HepG2 (cell line): ENCODE measurements around the gene C12orf60. TPM values are rescaled to one million over a fixed set of nuclear protein-coding genes. Genes with fewer than 3 reads are reported as not detected.

Source experiments
- HNRNPUL1 ChIP-seq: fragments of 200-400 bp; formaldehyde crosslinking; IDR thresholded peaks from 2 replicates; pipeline ENCODE4 v1.6.1; 2017; ENCODE audit warnings: low read depth, mild to moderate bottlenecking, low read length, moderate library complexity
- JUND ChIP-seq: sonication (generic); formaldehyde crosslinking; IDR thresholded peaks from 2 replicates; pipeline ENCODE4 v1.8.0; 2022; ENCODE audit warnings: mild to moderate bottlenecking, missing genetic modification reagents
- KMT2B ChIP-seq: IDR thresholded peaks from 2 replicates; pipeline ENCODE4 v1.6.1; 2016; ENCODE audit warnings: missing genetic modification reagents, missing compliant biosample characterization
- MED1 ChIP-seq: sonication (generic); formaldehyde crosslinking; IDR thresholded peaks from 2 replicates; pipeline ENCODE4 v1.4.0; 2020; ENCODE audit warnings: missing genetic modification reagents
- NFATC3 ChIP-seq: sonication (generic); formaldehyde crosslinking; IDR thresholded peaks from 2 replicates; pipeline ENCODE4 v1.5.1; 2020; ENCODE audit warnings: mild to moderate bottlenecking, missing genetic modification reagents
- SIX1 ChIP-seq: sonication (generic); formaldehyde crosslinking; IDR thresholded peaks from 2 replicates; pipeline ENCODE4 v1.4.0; 2020; ENCODE audit warnings: missing genetic modification reagents, borderline replicate concordance
- SMARCE1 ChIP-seq: fragments of 450-650 bp; IDR thresholded peaks from 2 replicates; pipeline ENCODE4 v1.6.1; 2017; ENCODE audit warnings: borderline replicate concordance
- YEATS2 ChIP-seq: sonication (generic); formaldehyde crosslinking; IDR thresholded peaks from 2 replicates; pipeline ENCODE4 v1.4.0; 2020; ENCODE audit warnings: missing genetic modification reagents, borderline replicate concordance
- ZNF883 ChIP-seq: sonication (generic); formaldehyde crosslinking; IDR thresholded peaks from 2 replicates; pipeline ENCODE4 v1.5.1; 2020; ENCODE audit warnings: mild to moderate bottlenecking, missing genetic modification reagents; ENCODE audit errors: not compliant biosample characterization
- polyA plus RNA-seq, 8 experiments: library from polyadenylated mRNA; depleted of rRNA in 3 of 8; stranded (reverse) in 7 of 8; unstranded in 1 of 8; fragments of >200 nt; fragmentation: Illumina TruSeq in 4 of 8; extraction: Trizol in 4 of 8; gene quantifications; 2 replicates each; pipeline versions ENCODE4 v1.2.1 to v1.2.3, GENCODE V29; 2011 to 2016; ENCODE audit warnings: low read depth in 4 of 8, missing spikeins in 1 of 8, mixed read lengths in 1 of 8; ENCODE audit not compliant: insufficient read depth in 1 of 8
- total RNA-seq, 5 experiments: library from RNA; depleted of rRNA; stranded (reverse); fragments of >200 nt; fragmentation: Illumina TruSeq; extraction: Trizol; gene quantifications; 2 replicates each; pipeline ENCODE4 v1.2.3, GENCODE V29; 2016; ENCODE audit warnings: low read depth in 1 of 5
- TF ChIP-seq, protein P1 (sequence below): sonication (generic); formaldehyde crosslinking; IDR thresholded peaks from 2 replicates; pipeline ENCODE4 v1.4.0; 2020; ENCODE audit warnings: missing genetic modification reagents
- TF ChIP-seq, protein P2 (sequence below): sonication (generic); formaldehyde crosslinking; IDR thresholded peaks from 2 replicates; pipeline ENCODE4 v1.4.0; 2020; ENCODE audit warnings: mild to moderate bottlenecking, missing genetic modification reagents
- TF ChIP-seq, protein P3 (sequence below): sonication (generic); formaldehyde crosslinking; conservative IDR thresholded peaks from 2 replicates; pipeline ENCODE4 v1.4.0; 2020; ENCODE audit warnings: missing genetic modification reagents
- TF ChIP-seq, protein P4 (sequence below): sonication (generic); formaldehyde crosslinking; IDR thresholded peaks from 2 replicates; pipeline ENCODE4 v1.4.0; 2020; ENCODE audit warnings: missing genetic modification reagents, borderline replicate concordance

The C12orf60 gene
- total and polyA plus RNA-seq, 2 of the 13 experiments (the other 11 are each of a cell fraction or from before 2014, with no cell fraction given): 0.55 to 1.4 TPM

DNA sequence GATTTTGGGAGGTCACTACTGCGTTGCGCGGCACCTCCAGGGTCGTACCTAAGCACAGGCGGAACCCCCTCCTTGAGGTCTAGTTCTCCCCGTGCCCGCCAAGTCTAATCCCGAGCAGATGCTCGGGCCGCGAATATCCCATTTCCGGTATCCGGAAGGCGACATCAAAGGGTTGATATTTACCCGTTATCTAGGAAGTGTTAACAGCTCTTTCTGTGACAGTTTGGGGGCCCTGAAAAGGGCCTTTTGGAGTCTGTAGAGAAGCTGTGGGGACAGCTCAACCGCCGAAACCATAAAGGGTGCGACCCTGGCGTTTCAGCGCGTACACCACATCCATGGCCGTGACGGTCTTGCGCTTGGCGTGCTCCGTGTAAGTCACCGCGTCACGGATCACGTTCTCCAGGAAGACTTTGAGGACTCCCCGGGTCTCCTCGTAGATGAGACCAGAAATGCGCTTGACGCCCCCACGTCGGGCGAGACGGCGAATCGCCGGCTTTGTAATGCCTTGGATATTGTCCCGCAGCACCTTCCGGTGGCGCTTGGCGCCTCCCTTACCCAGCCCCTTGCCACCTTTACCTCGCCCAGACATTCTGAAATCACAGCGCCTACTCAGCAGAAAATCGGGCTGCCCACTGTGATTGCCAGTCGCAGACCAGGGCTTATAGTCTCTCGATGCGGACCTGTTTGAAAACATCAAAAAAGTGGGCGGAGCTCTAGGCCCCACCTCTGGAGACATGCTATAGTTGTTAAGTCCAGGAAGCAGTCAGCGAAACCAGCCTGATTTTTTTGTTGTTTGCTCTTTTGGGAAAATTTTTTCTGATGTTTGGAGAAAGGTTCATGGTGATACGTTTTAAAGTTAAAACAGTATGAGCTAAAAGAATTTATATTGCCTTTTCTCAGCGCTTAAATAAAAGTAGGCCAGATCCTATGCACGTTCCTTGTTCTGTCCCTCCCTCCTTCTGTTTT lies 32.7 kb upstream of the C12orf60 start (continued):
- TF ChIP-seq, protein P1, sequence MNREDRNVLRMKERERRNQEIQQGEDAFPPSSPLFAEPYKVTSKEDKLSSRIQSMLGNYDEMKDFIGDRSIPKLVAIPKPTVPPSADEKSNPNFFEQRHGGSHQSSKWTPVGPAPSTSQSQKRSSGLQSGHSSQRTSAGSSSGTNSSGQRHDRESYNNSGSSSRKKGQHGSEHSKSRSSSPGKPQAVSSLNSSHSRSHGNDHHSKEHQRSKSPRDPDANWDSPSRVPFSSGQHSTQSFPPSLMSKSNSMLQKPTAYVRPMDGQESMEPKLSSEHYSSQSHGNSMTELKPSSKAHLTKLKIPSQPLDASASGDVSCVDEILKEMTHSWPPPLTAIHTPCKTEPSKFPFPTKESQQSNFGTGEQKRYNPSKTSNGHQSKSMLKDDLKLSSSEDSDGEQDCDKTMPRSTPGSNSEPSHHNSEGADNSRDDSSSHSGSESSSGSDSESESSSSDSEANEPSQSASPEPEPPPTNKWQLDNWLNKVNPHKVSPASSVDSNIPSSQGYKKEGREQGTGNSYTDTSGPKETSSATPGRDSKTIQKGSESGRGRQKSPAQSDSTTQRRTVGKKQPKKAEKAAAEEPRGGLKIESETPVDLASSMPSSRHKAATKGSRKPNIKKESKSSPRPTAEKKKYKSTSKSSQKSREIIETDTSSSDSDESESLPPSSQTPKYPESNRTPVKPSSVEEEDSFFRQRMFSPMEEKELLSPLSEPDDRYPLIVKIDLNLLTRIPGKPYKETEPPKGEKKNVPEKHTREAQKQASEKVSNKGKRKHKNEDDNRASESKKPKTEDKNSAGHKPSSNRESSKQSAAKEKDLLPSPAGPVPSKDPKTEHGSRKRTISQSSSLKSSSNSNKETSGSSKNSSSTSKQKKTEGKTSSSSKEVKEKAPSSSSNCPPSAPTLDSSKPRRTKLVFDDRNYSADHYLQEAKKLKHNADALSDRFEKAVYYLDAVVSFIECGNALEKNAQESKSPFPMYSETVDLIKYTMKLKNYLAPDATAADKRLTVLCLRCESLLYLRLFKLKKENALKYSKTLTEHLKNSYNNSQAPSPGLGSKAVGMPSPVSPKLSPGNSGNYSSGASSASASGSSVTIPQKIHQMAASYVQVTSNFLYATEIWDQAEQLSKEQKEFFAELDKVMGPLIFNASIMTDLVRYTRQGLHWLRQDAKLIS (CRISPR knock-in tag): no peak; the same call in none of the 2 replicates
- no peak for TF ChIP-seq HNRNPUL1
- peak; percentile 9; the same call in 1 of the 2 replicates for TF ChIP-seq JUND (CRISPR knock-in tag)
- peak; percentile 78; the same call in 1 of the 2 replicates for TF ChIP-seq NFATC3 (CRISPR knock-in tag)
- TF ChIP-seq SIX1: no peak; the same call in 1 of the 2 replicates
- TF ChIP-seq SMARCE1: no peak
- peak; percentile 80 for TF ChIP-seq KMT2B (CRISPR knock-in tag)
- peak; percentile 82 for TF ChIP-seq MED1 (CRISPR knock-in tag)
- TF ChIP-seq, protein P2, sequence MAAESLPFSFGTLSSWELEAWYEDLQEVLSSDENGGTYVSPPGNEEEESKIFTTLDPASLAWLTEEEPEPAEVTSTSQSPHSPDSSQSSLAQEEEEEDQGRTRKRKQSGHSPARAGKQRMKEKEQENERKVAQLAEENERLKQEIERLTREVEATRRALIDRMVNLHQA: no peak
- TF ChIP-seq YEATS2 (CRISPR knock-in tag): peak; percentile 91
- TF ChIP-seq ZNF883 (CRISPR knock-in tag): peak; percentile 35
- TF ChIP-seq, protein P3, sequence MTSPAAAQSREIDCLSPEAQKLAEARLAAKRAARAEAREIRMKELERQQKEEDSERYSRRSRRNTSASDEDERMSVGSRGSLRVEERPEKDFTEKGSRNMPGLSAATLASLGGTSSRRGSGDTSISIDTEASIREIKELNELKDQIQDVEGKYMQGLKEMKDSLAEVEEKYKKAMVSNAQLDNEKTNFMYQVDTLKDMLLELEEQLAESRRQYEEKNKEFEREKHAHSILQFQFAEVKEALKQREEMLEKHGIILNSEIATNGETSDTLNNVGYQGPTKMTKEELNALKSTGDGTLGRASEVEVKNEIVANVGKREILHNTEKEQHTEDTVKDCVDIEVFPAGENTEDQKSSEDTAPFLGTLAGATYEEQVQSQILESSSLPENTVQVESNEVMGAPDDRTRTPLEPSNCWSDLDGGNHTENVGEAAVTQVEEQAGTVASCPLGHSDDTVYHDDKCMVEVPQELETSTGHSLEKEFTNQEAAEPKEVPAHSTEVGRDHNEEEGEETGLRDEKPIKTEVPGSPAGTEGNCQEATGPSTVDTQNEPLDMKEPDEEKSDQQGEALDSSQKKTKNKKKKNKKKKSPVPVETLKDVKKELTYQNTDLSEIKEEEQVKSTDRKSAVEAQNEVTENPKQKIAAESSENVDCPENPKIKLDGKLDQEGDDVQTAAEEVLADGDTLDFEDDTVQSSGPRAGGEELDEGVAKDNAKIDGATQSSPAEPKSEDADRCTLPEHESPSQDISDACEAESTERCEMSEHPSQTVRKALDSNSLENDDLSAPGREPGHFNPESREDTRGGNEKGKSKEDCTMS (CRISPR knock-in tag): no peak
- TF ChIP-seq, protein P4, sequence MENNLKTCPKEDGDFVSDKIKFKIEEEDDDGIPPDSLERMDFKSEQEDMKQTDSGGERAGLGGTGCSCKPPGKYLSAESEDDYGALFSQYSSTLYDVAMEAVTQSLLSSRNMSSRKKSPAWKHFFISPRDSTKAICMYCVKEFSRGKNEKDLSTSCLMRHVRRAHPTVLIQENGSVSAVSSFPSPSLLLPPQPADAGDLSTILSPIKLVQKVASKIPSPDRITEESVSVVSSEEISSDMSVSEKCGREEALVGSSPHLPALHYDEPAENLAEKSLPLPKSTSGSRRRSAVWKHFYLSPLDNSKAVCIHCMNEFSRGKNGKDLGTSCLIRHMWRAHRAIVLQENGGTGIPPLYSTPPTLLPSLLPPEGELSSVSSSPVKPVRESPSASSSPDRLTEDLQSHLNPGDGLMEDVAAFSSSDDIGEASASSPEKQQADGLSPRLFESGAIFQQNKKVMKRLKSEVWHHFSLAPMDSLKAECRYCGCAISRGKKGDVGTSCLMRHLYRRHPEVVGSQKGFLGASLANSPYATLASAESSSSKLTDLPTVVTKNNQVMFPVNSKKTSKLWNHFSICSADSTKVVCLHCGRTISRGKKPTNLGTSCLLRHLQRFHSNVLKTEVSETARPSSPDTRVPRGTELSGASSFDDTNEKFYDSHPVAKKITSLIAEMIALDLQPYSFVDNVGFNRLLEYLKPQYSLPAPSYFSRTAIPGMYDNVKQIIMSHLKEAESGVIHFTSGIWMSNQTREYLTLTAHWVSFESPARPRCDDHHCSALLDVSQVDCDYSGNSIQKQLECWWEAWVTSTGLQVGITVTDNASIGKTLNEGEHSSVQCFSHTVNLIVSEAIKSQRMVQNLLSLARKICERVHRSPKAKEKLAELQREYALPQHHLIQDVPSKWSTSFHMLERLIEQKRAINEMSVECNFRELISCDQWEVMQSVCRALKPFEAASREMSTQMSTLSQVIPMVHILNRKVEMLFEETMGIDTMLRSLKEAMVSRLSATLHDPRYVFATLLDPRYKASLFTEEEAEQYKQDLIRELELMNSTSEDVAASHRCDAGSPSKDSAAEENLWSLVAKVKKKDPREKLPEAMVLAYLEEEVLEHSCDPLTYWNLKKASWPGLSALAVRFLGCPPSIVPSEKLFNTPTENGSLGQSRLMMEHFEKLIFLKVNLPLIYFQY: peak; percentile 84; the same call in 1 of the 2 replicates
